ENCODE measurements around the gene KCNJ5. TPM values are rescaled to one million over a fixed set of nuclear protein-coding genes. Genes with fewer than 3 reads are reported as not detected.

Gene KCNJ5
- total RNA-seq, 1 donor from 2014 or later, result 0.65 TPM

GRCh38 chr11:128894685-128895084, 3.5 kb downstream of the KCNJ5 start:
- no peak for DNase-seq (ENCODE audit: low read depth)

DNA sequence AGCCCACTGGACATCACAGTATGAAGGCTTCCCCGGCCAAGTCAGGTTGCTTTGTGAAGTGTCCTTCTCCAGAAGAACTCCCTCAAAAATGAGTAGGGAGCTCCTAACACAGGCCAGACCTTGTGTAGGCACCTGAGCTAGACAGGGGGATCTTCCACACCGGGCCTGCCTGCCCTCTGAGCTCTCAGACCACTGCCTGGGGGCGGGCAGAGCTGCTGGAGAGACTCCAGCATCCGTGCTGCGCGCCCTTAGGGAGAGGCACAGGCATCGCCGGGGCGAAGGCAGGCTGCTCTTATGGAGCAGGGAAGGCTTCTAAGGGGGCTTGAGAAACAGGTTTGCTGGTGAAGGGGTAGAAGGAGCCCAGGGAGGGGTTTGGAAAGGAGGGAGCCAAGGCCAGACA, 4.4 kb downstream of the KCNJ5 start:
- DNase-seq (ENCODE audit: low read depth), result no peak

DNA sequence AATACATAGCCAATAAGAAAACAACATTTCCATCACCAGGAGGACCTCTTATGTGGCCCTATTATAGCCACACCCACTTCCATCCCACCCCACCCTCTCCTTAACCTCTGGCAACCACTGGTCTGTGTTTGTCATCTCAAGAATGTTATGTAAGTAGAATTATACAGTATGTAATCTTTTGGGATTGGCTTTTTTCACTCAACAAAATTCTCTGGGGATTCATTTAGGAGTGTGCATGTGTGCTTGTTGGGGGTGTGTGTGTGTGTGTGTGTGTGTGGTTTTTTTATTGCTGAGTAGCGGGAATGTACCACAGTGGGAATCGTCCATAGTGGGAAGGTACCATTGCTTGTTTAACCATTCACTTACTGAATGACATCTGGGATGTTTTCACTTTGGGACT, 5.2 kb downstream of the KCNJ5 start:
- no peak for DNase-seq (ENCODE audit: low read depth)

DNA sequence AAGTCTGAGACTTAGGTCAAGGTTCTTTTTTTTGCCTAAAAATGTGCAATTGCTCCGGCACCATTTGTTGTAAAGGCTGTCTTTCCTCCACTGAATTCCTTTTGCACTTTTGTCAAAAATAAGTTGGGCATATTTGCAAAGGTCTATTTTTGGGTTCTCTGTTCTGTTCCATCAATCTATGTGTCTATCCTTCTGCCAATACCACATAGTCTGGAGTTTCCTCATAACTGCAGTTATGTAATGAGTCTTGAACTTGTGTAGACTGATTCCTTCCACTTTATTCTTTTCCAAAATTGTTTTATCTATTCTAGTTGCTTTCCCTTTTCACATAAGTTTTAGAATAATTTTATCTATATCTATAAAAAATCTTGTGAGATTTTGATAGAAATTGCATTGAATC, 6.7 kb downstream of the KCNJ5 start:
- no peak for DNase-seq (ENCODE audit: low read depth)

DNA sequence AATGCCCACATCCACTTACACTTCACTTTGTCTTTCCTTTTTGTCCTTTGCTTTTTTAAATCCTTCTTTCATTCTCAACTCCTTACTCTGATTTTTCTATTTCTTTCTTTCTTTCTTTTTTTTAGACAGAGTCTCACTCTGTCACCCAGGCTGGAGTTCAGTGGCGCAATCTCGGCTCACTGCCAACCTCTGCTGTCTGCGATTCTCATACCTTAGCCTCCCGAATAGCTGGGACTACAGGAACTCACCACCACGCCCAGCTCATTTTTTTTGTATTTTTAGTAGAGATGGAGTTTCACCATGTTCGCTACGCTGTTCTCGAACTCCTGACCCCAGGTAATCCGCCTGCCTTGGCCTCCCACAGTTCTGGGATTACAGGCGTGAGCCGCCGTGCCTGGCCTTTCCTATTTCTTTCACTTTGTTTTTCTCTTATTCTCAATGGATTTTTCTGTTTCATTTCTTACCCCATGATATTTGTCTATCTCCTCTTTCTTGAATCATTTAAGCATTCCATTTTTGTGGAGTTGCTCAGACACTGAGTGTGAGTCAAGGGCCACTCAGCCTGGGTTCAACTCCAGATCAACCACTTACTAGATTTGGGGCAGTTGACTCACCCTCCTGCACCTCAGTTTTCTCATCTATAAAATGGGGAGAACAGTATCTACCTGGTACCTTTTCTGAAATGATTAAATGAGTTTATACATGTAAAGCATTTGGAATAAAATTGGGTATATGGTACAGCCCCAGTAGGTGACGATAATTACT, 7.6 kb downstream of the KCNJ5 start:
- DNase-seq (ENCODE audit: low read depth), result no peak

GRCh38 chr11:128900468-128900867, 9.3 kb downstream of the KCNJ5 start:
- DNase-seq (ENCODE audit: low read depth), result no peak

DNA sequence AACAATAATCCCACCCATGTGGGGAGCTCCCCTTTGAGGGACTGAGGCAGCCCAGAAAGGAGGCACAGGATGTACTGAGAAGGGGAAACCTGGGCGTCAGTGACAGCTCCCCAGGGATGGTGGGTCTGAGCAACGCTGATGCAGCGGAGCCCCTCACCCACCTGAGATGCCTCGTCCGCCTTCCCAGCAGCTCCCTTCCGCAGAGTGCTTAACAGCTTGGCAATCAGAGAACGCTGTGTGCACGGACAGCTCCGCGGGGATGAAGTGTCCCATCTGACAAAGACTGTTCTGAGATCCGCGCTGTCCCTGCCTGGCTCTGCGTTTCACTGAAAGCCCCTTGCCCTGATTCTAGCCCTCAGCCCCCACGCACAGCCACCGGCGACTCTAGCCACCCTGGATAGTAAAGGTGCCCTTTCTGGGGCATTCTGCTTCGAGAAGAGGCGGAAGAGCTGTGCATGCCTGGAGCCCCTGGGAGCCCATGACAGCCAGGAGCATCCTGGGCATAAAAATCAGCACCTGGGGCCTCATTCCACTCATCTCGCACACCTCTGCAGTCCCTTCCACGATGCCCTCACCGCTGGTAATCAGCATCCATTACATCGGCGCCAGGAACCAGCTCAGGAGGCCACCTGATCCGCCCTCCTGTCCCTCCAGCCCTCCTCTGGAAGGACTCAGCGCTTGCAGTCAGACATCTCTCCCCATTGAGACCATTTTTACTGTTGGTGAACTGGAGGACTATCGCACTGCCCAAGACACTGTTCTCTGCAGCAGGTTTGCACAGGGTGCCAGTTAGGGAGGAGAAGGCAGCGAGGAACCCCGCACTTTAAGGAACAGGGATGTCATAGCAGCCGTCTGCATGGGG, 10.7 kb downstream of the KCNJ5 start:
- no peak for DNase-seq (ENCODE audit: low read depth)

- DNase-seq (ENCODE audit: low read depth), result no peak
Observed at GRCh38 chr11:128902515-128903066, 11.4 kb downstream of the KCNJ5 start.

GRCh38 chr11:128903248-128904061, 12.3 kb downstream of the KCNJ5 start:
- peak; percentile 72 for DNase-seq (ENCODE audit: low read depth)

- DNase-seq (ENCODE audit: low read depth), result no peak
Observed at GRCh38 chr11:128904303-128904655, 13.1 kb downstream of the KCNJ5 start.

DNA sequence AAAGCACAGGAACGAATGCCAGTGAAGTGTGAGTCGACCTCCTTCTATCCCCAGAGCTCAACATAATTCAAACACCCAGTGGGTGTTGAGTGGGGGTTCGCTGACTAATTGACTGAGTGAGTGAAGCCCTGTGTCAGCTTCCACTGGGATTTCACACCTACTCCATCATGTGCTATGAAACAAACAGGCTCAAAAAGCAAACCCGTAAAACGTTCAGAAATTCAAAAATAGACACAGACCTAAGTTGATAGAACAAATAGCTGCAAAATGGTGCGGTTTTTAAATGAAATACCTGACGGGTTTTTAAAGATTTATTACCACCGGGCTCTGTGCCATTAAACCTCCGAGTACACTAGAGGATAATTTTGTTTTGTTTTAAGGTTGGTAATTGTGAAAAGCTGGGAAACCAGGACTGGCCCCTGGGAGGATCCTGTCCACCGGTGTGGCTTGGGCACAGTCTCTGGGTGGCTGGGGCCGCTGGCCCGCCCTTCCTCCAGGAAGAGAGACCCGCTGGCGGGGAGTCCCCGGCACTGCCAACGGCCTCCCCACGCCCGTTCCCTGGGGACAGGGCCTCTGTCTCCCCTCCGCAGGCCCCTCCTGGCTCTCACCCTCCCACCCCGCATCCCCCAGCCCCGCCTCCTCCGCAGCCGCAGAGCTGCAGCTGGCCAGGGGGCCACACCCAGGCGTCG, 13.6 kb downstream of the KCNJ5 start:
- DNase-seq (ENCODE audit: low read depth), result peak; percentile 54

DNA sequence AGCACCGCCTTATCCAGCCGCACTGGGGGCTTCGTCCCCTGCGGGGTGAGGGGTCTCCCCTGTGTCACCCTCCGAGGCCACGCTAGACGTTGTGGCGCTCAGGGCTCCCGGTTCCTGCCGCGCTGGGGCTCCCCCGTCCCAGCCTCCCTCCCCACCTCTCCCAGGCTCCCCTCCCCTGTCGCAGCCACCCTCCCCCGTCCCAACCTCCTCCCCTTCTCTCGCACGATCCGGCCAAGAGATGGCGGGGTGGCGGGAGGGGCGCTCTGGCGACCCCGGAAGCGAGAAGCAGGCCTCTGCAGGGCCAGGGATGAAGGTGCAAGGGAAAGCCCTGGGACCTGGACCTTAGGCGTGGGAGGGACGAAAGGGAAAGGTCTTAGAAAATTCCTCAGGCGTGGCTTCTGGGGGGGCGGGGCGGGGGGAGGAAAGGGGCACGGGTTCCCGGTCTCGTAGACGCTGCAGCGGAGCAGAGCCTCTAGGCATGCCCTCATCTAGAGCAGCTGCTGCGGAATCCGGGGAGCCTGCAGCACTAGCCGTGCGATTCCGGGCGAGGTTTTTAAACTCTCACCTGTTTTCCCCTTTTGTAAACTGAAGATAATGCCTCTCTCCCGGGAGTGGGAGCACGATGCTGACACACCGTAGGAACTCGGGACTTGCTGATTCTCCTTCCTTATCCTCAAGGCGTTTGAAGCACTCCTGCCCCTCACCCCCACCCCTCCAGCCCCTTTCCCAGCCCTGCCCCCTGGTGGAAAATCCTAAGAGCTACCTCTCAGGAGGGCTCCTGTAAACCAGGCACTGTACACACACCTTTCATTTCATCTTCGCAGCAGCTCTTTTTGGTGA, 14.4 kb downstream of the KCNJ5 start:
- DNase-seq (ENCODE audit: low read depth), result peak; percentile 37

- no peak for DNase-seq (ENCODE audit: low read depth)
Observed at GRCh38 chr11:128906185-128907050, 15.3 kb downstream of the KCNJ5 start.

DNA sequence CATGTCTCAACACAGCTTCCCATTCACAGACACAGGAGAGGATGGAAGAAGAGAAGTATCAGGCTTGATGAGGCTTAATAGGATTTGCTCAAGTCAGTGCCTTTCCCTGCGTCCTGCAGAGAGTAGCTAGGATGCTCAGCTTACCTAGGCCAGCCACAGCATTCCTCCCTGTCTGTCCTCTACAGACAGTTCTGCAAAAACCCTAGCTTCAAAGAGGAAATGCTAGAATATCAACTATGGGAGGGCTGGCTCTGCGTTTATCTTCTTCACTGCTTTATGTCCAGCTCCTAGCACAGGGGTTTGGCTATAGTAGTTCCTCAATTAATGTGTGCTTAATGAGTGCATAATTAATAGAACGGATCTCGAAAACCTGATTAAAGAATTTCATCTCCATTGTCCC, 16.4 kb downstream of the KCNJ5 start:
- no peak for DNase-seq (ENCODE audit: low read depth)

- DNase-seq (ENCODE audit: low read depth), result peak; percentile 39
Observed at GRCh38 chr11:128908391-128909246, 17.5 kb downstream of the KCNJ5 start.

DNA sequence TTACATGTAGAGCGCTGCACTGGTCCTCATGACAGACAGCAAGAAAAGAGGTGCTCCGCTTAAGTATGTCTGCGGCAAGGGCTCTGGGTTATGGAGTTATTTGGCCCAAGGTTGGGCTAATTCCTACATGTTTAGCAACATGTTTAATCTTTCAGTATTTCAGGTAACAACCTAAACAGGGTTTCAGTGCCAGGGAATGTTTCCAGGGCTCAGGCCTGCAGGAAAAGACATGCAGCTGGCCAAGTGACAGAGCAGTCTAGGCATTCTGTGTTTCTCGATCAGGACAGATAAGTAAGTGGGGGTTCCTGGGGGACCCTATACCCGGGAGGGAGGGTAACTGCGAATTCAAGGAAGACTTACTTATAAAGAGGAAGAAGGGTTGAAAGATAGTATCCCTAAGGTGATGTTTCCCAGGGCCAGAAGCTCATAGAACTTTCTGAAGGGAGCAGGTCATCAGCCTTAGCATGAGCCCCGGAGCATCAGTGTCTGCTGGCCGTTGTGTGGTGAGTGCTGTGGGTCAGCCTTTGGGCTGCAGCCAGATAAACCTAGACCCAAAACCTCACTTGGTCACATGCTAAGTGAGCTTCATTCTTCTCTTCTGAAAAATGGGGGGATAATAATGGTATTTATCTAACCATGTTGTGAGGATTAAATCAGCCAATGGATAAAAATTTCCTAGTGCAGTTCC, 18.4 kb downstream of the KCNJ5 start:
- DNase-seq (ENCODE audit: low read depth), result no peak

DNA sequence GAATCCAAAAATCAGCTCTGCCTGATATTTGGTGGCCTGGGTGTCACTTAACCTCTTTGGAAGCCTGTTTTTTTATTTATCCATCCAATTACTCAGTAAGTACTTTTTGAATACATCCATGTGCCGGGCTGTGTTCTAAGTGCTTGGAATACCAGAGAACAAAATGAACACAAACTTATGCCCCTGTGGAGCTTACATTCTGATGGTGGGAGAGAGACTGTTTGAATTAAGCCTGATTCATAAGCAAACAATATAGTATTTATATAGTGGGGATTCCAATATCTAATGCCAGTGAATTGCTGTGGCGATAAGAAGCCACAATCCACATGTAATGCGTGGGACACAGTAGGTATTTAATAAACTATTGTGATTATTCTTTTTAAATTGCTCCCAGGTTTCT, 19.4 kb downstream of the KCNJ5 start:
- no peak for DNase-seq (ENCODE audit: low read depth)

GRCh38 chr11:128911239-128911638, 20.1 kb downstream of the KCNJ5 start:
- no peak for DNase-seq (ENCODE audit: low read depth)

Data from renal cortical epithelial cell (primary cell).